ENCODE data around the gene L1CAM. TPM values are rescaled to one million over a fixed set of nuclear protein-coding genes. Genes with fewer than 3 reads are reported as not detected.

The L1CAM gene
- total and polyA plus RNA-seq, 2 of the 8 experiments (the other 6 are each of a cell fraction or from before 2014, with no cell fraction given) = 11.0 to 43.0 TPM

- DNase-seq (ENCODE audit: low read depth in 1 of 2, low spot score in 2 of 2) (no peak), FAIRE-seq (no peak)
- no peak overlapping the region for H3K4ac ChIP-seq (replicated peaks; ENCODE audit: insufficient read length, low read depth, low read length)
- H4K20me1 ChIP-seq (replicated peaks in 1 of 2; ENCODE audit: control insufficient read depth in 1 of 2, insufficient read depth in 2 of 2, low read length in 2 of 2) = no peaks in the 10 kb centered on the region
- no peaks in the 10 kb centered on the region for H3K9me3 ChIP-seq (ENCODE audit: insufficient read depth in 2 of 2, low read depth in 1 of 2, low read length in 1 of 2)
- H4K8ac ChIP-seq (ENCODE audit: extremely low read depth, insufficient read depth, low read length) = no peak overlapping the region
- no peak overlapping the region for H2AK5ac ChIP-seq (ENCODE audit: low read depth, low read length)
- H2BK5ac ChIP-seq (ENCODE audit: low read depth, low read length) = no peak overlapping the region
- no peak overlapping the region for H3K18ac ChIP-seq (ENCODE audit: extremely low read depth, low read length)
- no peak overlapping the region for H3K23ac ChIP-seq (ENCODE audit: insufficient read length)
- no peaks in the 10 kb centered on the region for H3K79me1 ChIP-seq (ENCODE audit: low read depth, low read length)
- no peak for TF ChIP-seq POU5F1 (IDR thresholded peaks at IDR 0.05; ENCODE audit: low read depth, low read length)
- TF ChIP-seq ZNF274 (IDR thresholded peaks at IDR 0.05; ENCODE audit: borderline replicate concordance, extremely low read depth, low read length) = no peak
- TF ChIP-seq BRCA1 (IDR thresholded peaks at IDR 0.05; ENCODE audit: low read depth, low read length) = no peak
- no peak overlapping the region for H2BK20ac ChIP-seq (ENCODE audit: low read length)
- H3K56ac ChIP-seq (replicated peaks; ENCODE audit: insufficient read length, low read depth, low read length) = no peak overlapping the region
- no peaks in the 10 kb centered on the region for H3K23me2 ChIP-seq (ENCODE audit: low read depth, low read length)
- H3K4me2 ChIP-seq (ENCODE audit: insufficient read depth in 1 of 2, low read depth in 2 of 2, low read length in 2 of 2) = no peak overlapping the region
- peaks cover 0 to 3% (median 0%) of the 10 kb centered on the region in 4 experiments; a peak in 1 of 7 replicates for H3K4me1 ChIP-seq (replicated peaks in 1 of 4; ENCODE audit: control insufficient read depth in 3 of 4, insufficient read depth in 4 of 4, low read length in 3 of 4)
- no peak overlapping the region for H4K5ac ChIP-seq (ENCODE audit: insufficient read length, low read depth, low read length)
- no peak overlapping the region for H3K4me3 ChIP-seq (ENCODE audit: extremely low read depth in 1 of 4, insufficient read depth in 2 of 4, low read depth in 3 of 4, low read length in 4 of 4)
- no peaks in the 10 kb centered on the region for H3K27me3 ChIP-seq (replicated peaks in 1 of 4; ENCODE audit: control insufficient read depth in 3 of 4, extremely low read depth in 1 of 4, insufficient read depth in 3 of 4, low read length in 3 of 4)
- H3K27ac ChIP-seq (ENCODE audit: low read depth, low read length) = no peak overlapping the region
- WGBS, 2 experiments (ENCODE audit: extremely low coverage in 1 of 2, insufficient coverage in 1 of 2, insufficient read length in 1 of 2, insufficient replicate concordance in 2 of 2, low coverage in 1 of 2, low lambda C conversion rate in 2 of 2, missing lambda C conversion rate in 1 of 2) = 100% methylated on average over 5 of the region's 25 CpGs; no CpG with 5 or more reads in 1 of the 2 experiments
- no peak overlapping the region for H3K14ac ChIP-seq (ENCODE audit: insufficient read length)
- H2BK12ac ChIP-seq (ENCODE audit: low read depth, low read length) = no peak overlapping the region
- no peak overlapping the region for H4K91ac ChIP-seq (replicated peaks; ENCODE audit: insufficient read length, low read length)
- ChIA-PET CTCF (ENCODE audit: partially characterized antibody) (interaction anchor here (0.8 to 5.7 kb wide), 6 partner anchors 9 to 147 kb away, joined by 3 to 65 read pairs (median 4); partner anchors contain the start of gene ARHGAP4), POLR2A (ENCODE audit: partially characterized antibody) (interaction anchor here (0.9 to 1.9 kb wide), 6 partner anchors 14 to 116 kb away, joined by 3 to 5 read pairs (median 3); partner anchors contain the start of genes ARHGAP4, IDH3G and SSR4)
- no peaks in the 10 kb centered on the region; a peak in 1 of 8 replicates for H3K36me3 ChIP-seq (ENCODE audit: control insufficient read depth in 2 of 4, insufficient read depth in 4 of 4, low read length in 3 of 4)
- H2BK120ac ChIP-seq (replicated peaks; ENCODE audit: low read depth, low read length) = no peak overlapping the region
- no peak overlapping the region for H3K9ac ChIP-seq (replicated peaks in 1 of 4; ENCODE audit: extremely low read depth in 1 of 4, low read depth in 3 of 4, low read length in 3 of 4)
- H3K79me2 ChIP-seq (ENCODE audit: control insufficient read depth in 1 of 2, insufficient read depth in 2 of 2, low read length in 2 of 2) = no peaks in the 10 kb centered on the region
- H2BK15ac ChIP-seq (ENCODE audit: low read length) = no peak overlapping the region
- H2AFZ ChIP-seq (ENCODE audit: low read length) = no peak overlapping the region
These were observed 24.0 kb upstream of the L1CAM start for GRCh38 chrX:153909980-153910360.
